Stimulated activated CD4-positive, alpha-beta T cell treated with anti-CD3 and anti-CD28 coated beads, Interleukin-4, amount 100 ng/mL, for 24 hours (primary cell): Measurements from ENCODE around the gene PIAS4.
A peak's percentile ranks its signal among the peaks of the same experiment; 100 is the strongest.
"Not testable (repeated sequence)": the region's sequence is repeated elsewhere in the genome, so short reads cannot be mapped to it uniquely, and the experiment has no call there.

Experiments
- DNase-seq: peaks from one replicate; pipeline ENCODE4 v3.0.0-alpha.2; 2020

PIAS4 gene

DNA sequence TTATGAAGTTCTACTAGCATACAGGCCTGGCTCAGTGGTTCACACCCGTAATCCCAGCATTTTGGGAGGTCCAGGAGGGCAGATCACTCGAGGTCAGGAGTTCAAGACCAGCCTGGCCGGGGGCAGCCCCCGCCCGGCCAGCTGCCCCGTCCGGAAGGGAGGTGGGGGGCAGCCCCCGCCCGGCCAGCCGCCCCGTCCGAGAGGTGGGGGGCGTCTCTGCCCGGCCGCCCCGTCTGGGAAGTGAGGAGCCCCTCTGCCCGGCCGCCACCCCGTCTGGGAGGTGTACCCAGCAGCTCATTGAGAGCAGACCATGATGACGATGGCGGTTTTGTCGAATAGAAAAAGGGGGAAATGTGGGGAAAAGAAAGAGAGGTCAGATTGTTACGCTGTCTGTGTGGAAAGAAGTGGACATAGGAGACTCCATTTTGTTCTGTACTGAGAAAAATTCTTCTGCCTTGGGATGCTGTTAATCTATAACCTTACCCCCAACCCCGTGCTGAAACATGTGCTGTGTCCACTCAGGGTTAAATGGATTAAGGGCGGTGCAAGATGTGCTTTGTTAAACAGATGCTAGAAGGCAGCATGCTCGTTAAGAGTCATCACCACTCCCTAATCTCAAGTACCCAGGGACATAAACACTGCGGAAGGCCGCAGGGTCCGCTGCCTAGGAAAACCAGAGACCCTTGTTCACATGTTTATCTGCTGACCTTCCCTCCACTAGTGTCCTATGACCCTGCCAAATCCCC, 8.7 kb upstream of the PIAS4 start:
- not testable (repeated sequence) for DNase-seq

- DNase-seq, result not testable (repeated sequence)
Observed at GRCh38 chr19:4000798-4001197, 6.7 kb upstream of the PIAS4 start.

GRCh38 chr19:4005436-4005835, 2.1 kb upstream of the PIAS4 start:
- not testable (repeated sequence) for DNase-seq

- peak; percentile 30 for DNase-seq
Observed at GRCh38 chr19:4007836-4008539, 452 bp downstream of the PIAS4 start.

GRCh38 chr19:4009990-4010807, 2.7 kb downstream of the PIAS4 start:
- DNase-seq, result no peak

- no peak for DNase-seq
Observed at GRCh38 chr19:4010808-4011110, 3.2 kb downstream of the PIAS4 start.

GRCh38 chr19:4011430-4011829, 3.9 kb downstream of the PIAS4 start:
- DNase-seq, result not testable (repeated sequence)

DNA sequence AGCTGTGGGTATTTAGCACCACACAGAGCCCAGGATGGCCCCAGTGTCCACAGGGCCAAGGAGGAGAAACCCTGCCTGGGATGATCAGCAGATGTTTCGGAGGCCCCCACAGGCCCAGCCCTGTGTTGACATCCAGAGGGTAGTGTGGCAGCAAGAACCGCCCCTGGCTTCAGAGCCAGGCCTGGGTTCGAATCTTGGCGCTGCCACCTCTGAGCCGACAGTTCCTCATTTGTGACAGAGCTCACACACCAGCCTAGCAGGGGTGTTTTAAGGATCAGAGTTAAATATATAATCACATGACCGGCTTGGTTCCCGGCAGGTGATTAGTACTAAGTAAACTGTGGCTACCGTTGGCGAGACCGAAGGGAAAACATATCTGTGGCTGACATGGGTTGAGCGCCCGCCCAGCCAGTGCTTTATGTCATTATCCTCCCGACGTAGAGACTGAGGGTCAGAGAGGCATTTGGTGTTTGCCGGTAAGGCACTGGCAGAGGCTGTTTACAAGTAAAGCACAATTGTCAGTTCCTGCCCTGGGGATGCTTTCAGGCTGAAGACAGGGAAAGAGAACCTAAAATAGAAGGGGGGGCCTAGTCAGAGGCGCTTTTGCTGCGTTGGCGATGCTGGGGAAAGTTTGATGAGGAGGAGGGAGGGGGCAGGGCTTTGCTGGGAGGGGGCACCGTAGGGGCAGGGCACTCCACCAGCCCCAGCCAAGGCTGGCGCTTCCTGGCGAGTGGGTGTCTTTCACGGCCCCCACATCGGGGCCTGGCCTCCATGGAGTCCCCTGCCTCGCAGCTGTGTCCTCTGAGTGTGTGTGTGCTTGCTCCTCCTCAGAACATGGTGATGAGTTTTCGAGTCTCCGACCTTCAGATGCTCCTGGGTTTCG, 4.8 kb downstream of the PIAS4 start:
- no peak for DNase-seq

GRCh38 chr19:4012975-4013634, 5.6 kb downstream of the PIAS4 start:
- DNase-seq, result no peak

GRCh38 chr19:4013886-4014540, 6.5 kb downstream of the PIAS4 start:
- no peak for DNase-seq

GRCh38 chr19:4014541-4015491, 7.3 kb downstream of the PIAS4 start:
- peak; percentile 27 for DNase-seq

- no peak for DNase-seq
Observed at GRCh38 chr19:4015705-4016402, 8.3 kb downstream of the PIAS4 start.

DNA sequence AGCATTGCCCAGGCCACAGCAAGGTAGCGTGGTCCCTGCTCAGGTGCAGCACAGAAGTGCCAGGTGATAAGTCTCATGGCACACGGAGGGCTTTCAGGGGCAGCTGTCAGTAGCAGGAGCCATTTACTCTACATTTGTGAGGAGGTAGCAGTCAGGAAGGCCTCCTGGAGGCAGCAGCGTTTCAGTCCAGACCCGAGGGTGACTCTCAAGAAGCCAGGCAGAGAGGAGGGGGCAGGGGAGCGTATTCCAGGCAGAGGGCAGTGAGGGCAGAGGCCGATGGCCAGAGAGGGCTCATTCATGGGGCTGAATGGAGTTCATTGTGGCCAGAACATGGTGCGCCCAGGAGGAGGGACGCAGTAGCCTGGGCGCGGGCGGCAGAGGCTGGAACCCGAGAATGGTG, 8.9 kb downstream of the PIAS4 start:
- DNase-seq, result no peak

DNA sequence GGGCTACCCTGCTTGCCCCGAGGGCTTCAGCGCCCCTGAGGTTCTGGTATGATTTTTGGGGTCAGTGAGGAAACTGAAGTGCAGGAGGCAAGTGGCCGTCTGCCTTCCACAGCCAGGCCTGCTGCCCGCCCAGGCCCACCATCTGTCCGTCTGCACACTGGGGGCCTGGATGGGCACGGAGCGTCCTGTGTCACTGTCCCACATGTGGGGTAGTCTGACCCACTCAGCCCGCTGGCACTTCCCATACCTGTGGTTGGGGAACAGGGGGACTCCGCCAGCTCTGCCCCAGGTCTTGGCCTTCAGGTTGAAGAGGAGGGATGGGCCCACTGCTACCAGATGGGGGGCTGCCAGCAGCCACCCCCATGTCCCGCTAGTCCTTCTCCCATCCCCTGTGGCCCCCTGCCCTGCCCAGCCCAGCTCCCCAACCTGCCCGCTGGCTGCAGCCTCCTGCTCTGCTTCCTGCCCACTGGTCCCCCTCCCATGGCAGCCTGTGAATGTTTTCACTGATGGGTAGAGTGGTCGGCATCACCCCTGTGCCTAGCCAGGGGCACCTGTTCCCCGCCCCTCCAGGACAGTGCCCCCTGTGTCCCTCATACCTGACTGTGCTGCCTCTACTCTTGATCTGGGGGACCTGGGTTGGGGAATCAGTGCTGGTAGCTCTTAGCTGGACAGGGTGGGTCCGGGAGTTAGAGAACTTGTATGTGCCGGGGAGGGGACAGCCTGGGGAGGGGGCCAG, 9.5 kb downstream of the PIAS4 start:
- DNase-seq, result no peak

GRCh38 chr19:4018140-4018613, 10.6 kb downstream of the PIAS4 start:
- no peak for DNase-seq

GRCh38 chr19:4018775-4019504, 11.4 kb downstream of the PIAS4 start:
- no peak for DNase-seq

DNA sequence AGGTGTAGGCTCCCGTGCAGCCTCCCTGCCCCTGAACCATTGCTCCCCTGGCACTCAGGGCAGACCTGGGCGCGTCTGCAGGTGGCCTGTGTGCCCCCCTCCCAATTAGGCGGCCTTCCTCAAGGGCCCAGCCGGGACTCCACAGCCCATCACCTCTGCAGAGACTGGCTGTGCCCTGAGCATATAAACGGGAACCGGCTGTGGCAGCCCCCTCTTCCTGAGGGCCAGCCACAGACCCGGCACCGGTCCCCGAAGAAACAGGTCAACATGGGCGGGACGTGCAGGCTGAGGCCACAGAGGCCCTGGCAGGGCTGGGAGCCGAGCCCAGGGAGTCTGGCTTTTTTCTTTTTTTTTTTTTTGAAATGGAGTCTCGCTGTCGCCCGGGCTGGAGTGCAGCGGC, 12.0 kb downstream of the PIAS4 start:
- no peak for DNase-seq
